Measurements from ENCODE around the gene CRYBG1. TPM values are rescaled to one million over a fixed set of nuclear protein-coding genes. Genes with fewer than 3 reads are reported as not detected.

CRYBG1 gene
- total and polyA plus RNA-seq, 8 donors: 9.9 to 37.1 (median 14.4) TPM

DNA sequence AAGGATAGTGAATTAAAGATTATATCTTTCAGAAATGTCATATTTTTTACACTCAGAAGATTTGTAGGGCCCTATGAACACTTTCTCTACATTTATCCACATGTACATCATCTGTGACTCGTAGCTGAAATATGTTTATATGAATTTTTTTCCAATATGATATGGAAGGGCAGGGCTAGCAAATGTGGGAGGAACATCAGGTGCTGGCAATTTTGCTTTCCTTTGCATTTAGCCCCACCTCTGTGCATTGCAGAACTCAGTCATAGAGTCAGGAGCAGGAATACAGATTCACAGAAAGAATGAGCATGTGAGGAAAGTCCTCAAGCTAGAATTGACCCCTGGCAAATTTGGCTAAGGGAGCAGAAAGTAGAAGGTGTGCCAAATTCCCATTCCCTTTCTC is 129.9 kb downstream of the CRYBG1 start:
- intact Hi-C loops (cut with DNase I): no loop called here
- DNase-seq: no peak
- H3K4me3 ChIP-seq: no peak overlapping the region
- TF ChIP-seq CTCF (IDR thresholded peaks at IDR 0.05): no peak
- H3K27me3 ChIP-seq: no peaks in the 10 kb centered on the region
- H3K36me3 ChIP-seq: no peaks in the 10 kb centered on the region
- peaks cover 0 to 4% of the 10 kb centered on the region in 2 donors for H3K4me1 ChIP-seq
- H3K27ac ChIP-seq: no peak overlapping the region
- no peaks in the 10 kb centered on the region for H3K9me3 ChIP-seq
- no peak for ATAC-seq

DNA sequence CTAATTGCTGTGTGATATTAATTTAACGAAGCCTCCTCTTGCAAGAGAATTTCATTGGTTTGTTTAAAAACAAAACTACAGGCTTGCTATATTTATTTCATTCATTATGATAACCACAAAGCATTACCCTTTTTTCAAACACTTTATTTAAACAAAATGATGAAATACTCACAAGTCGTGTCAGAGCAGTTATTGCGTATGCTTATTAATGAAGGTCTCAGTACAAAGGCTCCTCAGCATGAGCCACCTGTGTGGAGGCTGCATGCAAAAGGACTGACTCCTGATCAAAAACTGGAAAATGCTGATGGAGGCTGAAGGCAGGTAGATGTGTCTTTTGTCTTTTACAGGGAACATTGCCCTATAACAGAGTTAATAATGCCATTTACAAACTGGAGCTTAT is 130.5 kb downstream of the CRYBG1 start:
- Histone ChIP-seq H3K27ac (no peak overlapping the region), H3K36me3 (no peaks in the 10 kb centered on the region), H3K9me3 (no peaks in the 10 kb centered on the region), H3K27me3 (no peaks in the 10 kb centered on the region), H3K4me3 (no peak overlapping the region), H3K4me1 (peaks cover 0 to 4% of the 10 kb centered on the region in 2 donors)
- no peak for DNase-seq
- no peak for TF ChIP-seq CTCF (IDR thresholded peaks at IDR 0.05)
- intact Hi-C loops (cut with DNase I): no loop called here
- ATAC-seq: no peak

- Histone ChIP-seq H3K9me3 (no peaks in the 10 kb centered on the region), H3K27me3 (no peaks in the 10 kb centered on the region), H3K4me1 (peaks cover 0 to 6% of the 10 kb centered on the region in 2 donors), H3K27ac (no peak overlapping the region), H3K4me3 (no peak overlapping the region), H3K36me3 (no peaks in the 10 kb centered on the region)
- DNase-seq: no peak
- intact Hi-C loops (cut with DNase I): no loop called here
- no peak for ATAC-seq
- TF ChIP-seq CTCF (IDR thresholded peaks at IDR 0.05): no peak
Observed at GRCh38 chr6:106495014-106495413, 134.5 kb downstream of the CRYBG1 start.

DNA sequence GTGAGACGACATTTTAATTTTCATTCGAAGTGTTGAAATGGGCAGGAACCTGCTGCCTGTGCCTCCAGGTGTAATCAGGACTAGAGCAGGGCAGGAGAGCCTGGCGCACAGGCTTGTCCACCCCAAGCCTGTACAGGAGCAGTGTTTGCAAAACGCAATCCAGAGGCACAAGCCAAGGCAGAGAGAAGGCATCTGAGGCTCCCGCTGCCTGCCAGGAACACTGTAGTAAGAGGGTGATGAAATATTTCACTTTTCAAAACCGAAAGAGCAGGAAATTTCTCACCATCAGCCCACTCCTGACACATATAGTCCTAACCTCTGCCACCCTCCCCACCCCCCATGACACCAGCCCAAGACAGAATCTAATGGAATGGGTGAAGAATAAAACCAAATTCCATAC is 136.3 kb downstream of the CRYBG1 start:
- Histone ChIP-seq H3K9me3 (no peaks in the 10 kb centered on the region), H3K27me3 (no peaks in the 10 kb centered on the region), H3K27ac (peak overlapping the region; percentile 54 to 65), H3K4me3 (no peak overlapping the region), H3K4me1 (peaks cover 0 to 16% of the 10 kb centered on the region in 2 donors), H3K36me3 (no peaks in the 10 kb centered on the region)
- ATAC-seq (peak; percentile 94), DNase-seq (peak in 1 of 4 donors; percentile 64)
- intact Hi-C loops (cut with DNase I): no loop called here
- no peak for TF ChIP-seq CTCF (IDR thresholded peaks at IDR 0.05)

DNA sequence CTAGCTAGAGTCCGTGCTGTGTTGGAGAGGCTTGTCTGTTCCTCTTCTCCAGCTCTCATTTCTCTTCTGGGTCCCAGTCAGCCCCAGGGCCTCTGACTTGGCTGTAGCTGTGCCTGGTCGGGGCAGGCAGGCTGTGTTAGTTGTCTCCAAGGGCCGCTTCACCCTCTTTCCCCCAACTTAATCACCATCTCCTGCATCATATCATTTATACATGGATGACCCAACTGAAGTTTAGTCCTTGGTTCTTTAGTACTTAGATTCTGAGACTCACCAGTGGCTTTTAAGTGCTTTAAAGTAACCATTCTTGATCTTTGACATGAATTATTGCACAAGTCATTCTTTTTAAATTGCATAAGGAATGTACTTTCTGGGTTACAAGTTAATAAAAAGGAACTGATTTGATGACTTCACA is 141.4 kb downstream of the CRYBG1 start:
- TF ChIP-seq CTCF (IDR thresholded peaks at IDR 0.05): no peak
- no peaks in the 10 kb centered on the region for H3K36me3 ChIP-seq
- H3K27me3 ChIP-seq: no peaks in the 10 kb centered on the region
- intact Hi-C loops (cut with DNase I): no loop called here
- peak; percentile 79 for ATAC-seq
- H3K9me3 ChIP-seq: no peaks in the 10 kb centered on the region
- H3K4me1 ChIP-seq: peaks cover 0 to 26% of the 10 kb centered on the region in 2 donors
- H3K4me3 ChIP-seq: peak overlapping the region in 1 of 2 donors; percentile 15
- H3K27ac ChIP-seq: peak overlapping the region; percentile 60 to 78
- peak in 1 of 4 donors; percentile 63 for DNase-seq

All from left lung (tissue), 10 donors.